Neural crest cell (in vitro differentiated cells): ENCODE data around the gene CPNE8. TPM values are rescaled to one million over a fixed set of nuclear protein-coding genes. Genes with fewer than 3 reads are reported as not detected.

Experiments
- DNase-seq: peaks from one replicate; pipeline ENCODE4 v3.0.0; 2021; ENCODE audit warnings: low read depth, mixed read lengths, low spot score
- H3K27ac Mint-ChIP-seq: one replicate; pipeline ENCODE4 v1.8.0; 2021; ENCODE audit warnings: mild to moderate bottlenecking, mixed read lengths; ENCODE audit not compliant: unreplicated experiment
- H3K27me3 Mint-ChIP-seq: 2 replicates; pipeline ENCODE4 v1.8.0; 2021; ENCODE audit warnings: low read depth, mild to moderate bottlenecking, mixed read lengths
- H3K36me3 Mint-ChIP-seq: 2 replicates; pipeline ENCODE4 v1.8.0; 2021; ENCODE audit warnings: low read depth, mild to moderate bottlenecking, mixed read lengths
- H3K4me1 Mint-ChIP-seq: 2 replicates; pipeline ENCODE4 v1.8.0; 2021; ENCODE audit warnings: mixed read lengths
- H3K4me3 Mint-ChIP-seq: one replicate; pipeline ENCODE4 v1.8.0; 2021; ENCODE audit warnings: mild to moderate bottlenecking, mixed read lengths
- H3K9me3 Mint-ChIP-seq: 2 replicates; pipeline ENCODE4 v1.8.0; 2021; ENCODE audit warnings: mixed read lengths
- CTCF ChIP-seq: fragments of 200-600 bp; sonication (generic); conservative IDR thresholded peaks from 2 replicates; pipeline ENCODE4 v1.5.0; 2021; ENCODE audit warnings: antibody characterized with exemption, mild to moderate bottlenecking
- total RNA-seq: library from RNA; stranded (reverse); gene quantifications from 2 replicates; pipeline ENCODE4 v1.2.1, GENCODE V29; 2021

CPNE8 gene
- total RNA-seq, 1 donor from 2014 or later, result 7.0 TPM

- no peak for TF ChIP-seq CTCF
- no peak for DNase-seq
- no peaks in the 10 kb centered on the region for H3K27me3 Mint-ChIP-seq
- no peak overlapping the region for H3K4me3 Mint-ChIP-seq
- no peak overlapping the region for H3K27ac Mint-ChIP-seq
- no peaks in the 10 kb centered on the region for H3K36me3 Mint-ChIP-seq
- H3K4me1 Mint-ChIP-seq, result no peaks in the 10 kb centered on the region
- peaks cover 2% of the 10 kb centered on the region for H3K9me3 Mint-ChIP-seq
Measured at GRCh38 chr12:38639625-38640024, 265.8 kb downstream of the CPNE8 start.

- no peaks in the 10 kb centered on the region for H3K36me3 Mint-ChIP-seq
- no peaks in the 10 kb centered on the region for H3K27me3 Mint-ChIP-seq
- no peak overlapping the region for H3K4me3 Mint-ChIP-seq
- H3K27ac Mint-ChIP-seq, result no peak overlapping the region
- TF ChIP-seq CTCF, result no peak
- no peaks in the 10 kb centered on the region for H3K4me1 Mint-ChIP-seq
- H3K9me3 Mint-ChIP-seq, result peaks cover 2% of the 10 kb centered on the region
- DNase-seq, result no peak
Measured at GRCh38 chr12:38638401-38638800, 267.0 kb downstream of the CPNE8 start.

- no peaks in the 10 kb centered on the region for H3K27me3 Mint-ChIP-seq
- no peaks in the 10 kb centered on the region for H3K9me3 Mint-ChIP-seq
- DNase-seq, result no peak
- H3K36me3 Mint-ChIP-seq, result no peaks in the 10 kb centered on the region
- TF ChIP-seq CTCF, result no peak
- H3K4me3 Mint-ChIP-seq, result no peak overlapping the region
- no peak overlapping the region for H3K27ac Mint-ChIP-seq
- H3K4me1 Mint-ChIP-seq, result no peaks in the 10 kb centered on the region
Measured at GRCh38 chr12:38633511-38633910, 271.9 kb downstream of the CPNE8 start.

GRCh38 chr12:38629064-38629463 is 276.3 kb downstream of the CPNE8 start:
- no peak overlapping the region for H3K27ac Mint-ChIP-seq
- H3K4me1 Mint-ChIP-seq, result no peaks in the 10 kb centered on the region
- H3K4me3 Mint-ChIP-seq, result no peak overlapping the region
- H3K9me3 Mint-ChIP-seq, result no peaks in the 10 kb centered on the region
- no peak for TF ChIP-seq CTCF
- DNase-seq, result no peak
- no peaks in the 10 kb centered on the region for H3K36me3 Mint-ChIP-seq
- no peaks in the 10 kb centered on the region for H3K27me3 Mint-ChIP-seq

GRCh38 chr12:38628288-38628687 is 277.1 kb downstream of the CPNE8 start:
- Mint-ChIP-seq H3K27me3 (no peaks in the 10 kb centered on the region), H3K27ac (no peak overlapping the region), H3K4me3 (no peak overlapping the region), H3K9me3 (no peaks in the 10 kb centered on the region), H3K36me3 (no peaks in the 10 kb centered on the region), H3K4me1 (no peaks in the 10 kb centered on the region)
- no peak for TF ChIP-seq CTCF
- no peak for DNase-seq

- H3K4me3 Mint-ChIP-seq, result no peak overlapping the region
- no peaks in the 10 kb centered on the region for H3K36me3 Mint-ChIP-seq
- DNase-seq, result no peak
- no peak for TF ChIP-seq CTCF
- no peak overlapping the region for H3K27ac Mint-ChIP-seq
- no peaks in the 10 kb centered on the region for H3K27me3 Mint-ChIP-seq
- H3K4me1 Mint-ChIP-seq, result no peaks in the 10 kb centered on the region
- H3K9me3 Mint-ChIP-seq, result no peaks in the 10 kb centered on the region
Measured at GRCh38 chr12:38625306-38625705, 280.1 kb downstream of the CPNE8 start.
